Smooth muscle cell (in vitro differentiated cells): ENCODE results near the gene TSC22D2. TPM values are rescaled to one million over a fixed set of nuclear protein-coding genes. Genes with fewer than 3 reads are reported as not detected.

ENCODE experiments used
- DNase-seq: peaks from one replicate; lab custom pipeline; 2025; ENCODE audit not compliant: unreplicated experiment; lab: John Stamatoyannopoulos, UW
- H2AFZ ChIP-seq: fragments of 200-600 bp; sonication (generic); 2 replicates; pipeline ENCODE4 v1.6.0; 2016; ENCODE audit warnings: antibody characterized with exemption, low read depth, mild to moderate bottlenecking
- H3F3A ChIP-seq: fragments of 200-600 bp; sonication (generic); 2 replicates; pipeline ENCODE4 v1.6.0; 2017; ENCODE audit warnings: antibody characterized with exemption, low read depth
- H3K27ac ChIP-seq: fragments of 200-600 bp; sonication (generic); 2 replicates; pipeline ENCODE4 v1.5.1; 2016; ENCODE audit warnings: low read depth, mild to moderate bottlenecking
- H3K27me3 ChIP-seq: fragments of 200-600 bp; sonication (generic); 2 replicates; pipeline ENCODE4 v1.6.1; 2016; ENCODE audit warnings: low read depth, mild to moderate bottlenecking
- H3K36me3 ChIP-seq: fragments of 200-600 bp; sonication (generic); 2 replicates; pipeline ENCODE4 v1.5.1; 2016; ENCODE audit warnings: low read depth
- H3K4me1 ChIP-seq: fragments of 200-600 bp; sonication (generic); 2 replicates; pipeline ENCODE4 v1.5.1; 2016; ENCODE audit warnings: low read depth
- H3K4me2 ChIP-seq: fragments of 200-600 bp; sonication (generic); 2 replicates; pipeline ENCODE4 v1.6.0; 2016; ENCODE audit warnings: mild to moderate bottlenecking
- H3K4me3 ChIP-seq: fragments of 200-600 bp; sonication (generic); 2 replicates; pipeline ENCODE4 v1.5.1; 2016; ENCODE audit warnings: mild to moderate bottlenecking
- H3K79me2 ChIP-seq: fragments of 200-600 bp; sonication (generic); 2 replicates; pipeline ENCODE4 v1.6.0; 2016; ENCODE audit warnings: low read depth, mild to moderate bottlenecking
- H3K9ac ChIP-seq: fragments of 200-600 bp; sonication (generic); 2 replicates; pipeline ENCODE4 v1.6.0; 2016; ENCODE audit warnings: low read depth
- H3K9me3 ChIP-seq: fragments of 200-600 bp; sonication (generic); replicated peaks from 2 replicates; pipeline ENCODE4 v1.5.1; 2016; ENCODE audit warnings: low read depth
- H4K20me1 ChIP-seq: fragments of 200-600 bp; sonication (generic); 2 replicates; pipeline ENCODE4 v1.6.0; 2016; ENCODE audit warnings: low read depth
- CTCF ChIP-seq: fragments of 200-600 bp; sonication (generic); IDR thresholded peaks from 2 replicates; pipeline ENCODE4 v1.5.1; 2017; ENCODE audit warnings: borderline replicate concordance, mild to moderate bottlenecking, antibody characterized with exemption; ENCODE audit not compliant: insufficient read depth, poor library complexity, severe bottlenecking
- WGBS: methylation state at CpG from one replicate; pipeline ENCODE4 v1.1.7; 2016; ENCODE audit warnings: low lambda C conversion rate; 5-methylcytosine and 5-hydroxymethylcytosine counted together
- polyA plus RNA-seq: library from polyadenylated mRNA; unstranded; fragments of >200 nt; fragmentation: Nextera tagmentation; extraction: Ambion mirVana; gene quantifications from 2 replicates; pipeline ENCODE4 v1.2.1, GENCODE V29; 2016
- total RNA-seq: library from RNA; depleted of rRNA; stranded (reverse); fragments of >200 nt; gene quantifications from 2 replicates; pipeline ENCODE4 v1.2.3, GENCODE V29; 2014

The TSC22D2 gene
- total and polyA plus RNA-seq, 2 experiments from 2014 or later, result 31.7 to 37.0 TPM

- Histone ChIP-seq H3K9me3 (no peaks in the 10 kb centered on the region), H3K4me2 (no peak overlapping the region), H3K9ac (no peak overlapping the region), H3K36me3 (peaks cover 3% of the 10 kb centered on the region), H3K4me3 (no peak overlapping the region), H3K4me1 (no peaks in the 10 kb centered on the region), H3K27ac (no peak overlapping the region), H3K79me2 (no peaks in the 10 kb centered on the region), H3F3A (no peaks in the 10 kb centered on the region), H2AFZ (no peak overlapping the region), H4K20me1 (no peaks in the 10 kb centered on the region), H3K27me3 (no peaks in the 10 kb centered on the region)
- WGBS, result 94% methylated on average over 2 of the region's 2 CpGs
- TF ChIP-seq CTCF, result no peak
- no peak for DNase-seq
Observed at GRCh38 chr3:150488867-150489266, 80.8 kb downstream of the TSC22D2 start.

GRCh38 chr3:150490277-150490986 lies 82.3 kb downstream of the TSC22D2 start:
- H4K20me1 ChIP-seq, result no peaks in the 10 kb centered on the region
- no peak for DNase-seq
- no peak overlapping the region for H3K9ac ChIP-seq
- no peak overlapping the region for H2AFZ ChIP-seq
- H3K36me3 ChIP-seq, result peaks cover 3% of the 10 kb centered on the region
- no peak overlapping the region for H3K27ac ChIP-seq
- H3K27me3 ChIP-seq, result no peaks in the 10 kb centered on the region
- 93% methylated on average over 2 of the region's 2 CpGs for WGBS
- no peaks in the 10 kb centered on the region for H3K9me3 ChIP-seq
- H3K4me2 ChIP-seq, result no peak overlapping the region
- peaks cover 5% of the 10 kb centered on the region for H3K4me1 ChIP-seq
- no peaks in the 10 kb centered on the region for H3F3A ChIP-seq
- H3K79me2 ChIP-seq, result no peaks in the 10 kb centered on the region
- TF ChIP-seq CTCF, result no peak
- no peak overlapping the region for H3K4me3 ChIP-seq

- H3K36me3 ChIP-seq, result no peaks in the 10 kb centered on the region
- H3K4me2 ChIP-seq, result no peak overlapping the region
- H3K9me3 ChIP-seq, result no peaks in the 10 kb centered on the region
- H3K27me3 ChIP-seq, result no peaks in the 10 kb centered on the region
- H3K4me3 ChIP-seq, result no peak overlapping the region
- H3K27ac ChIP-seq, result no peak overlapping the region
- no peaks in the 10 kb centered on the region for H3K79me2 ChIP-seq
- no peak overlapping the region for H3K9ac ChIP-seq
- H4K20me1 ChIP-seq, result no peaks in the 10 kb centered on the region
- no peaks in the 10 kb centered on the region for H3F3A ChIP-seq
- H3K4me1 ChIP-seq, result peaks cover 6% of the 10 kb centered on the region
- whole genome bisulfite sequencing, result 97% methylated on average over 5 of the region's 5 CpGs
- TF ChIP-seq CTCF, result no peak
- no peak overlapping the region for H2AFZ ChIP-seq
- DNase-seq, result no peak
Observed at GRCh38 chr3:150494411-150494977, 86.4 kb downstream of the TSC22D2 start.

- Histone ChIP-seq H2AFZ (peak overlapping the region; percentile 35), H3K4me1 (peaks cover 6% of the 10 kb centered on the region), H3K27me3 (no peaks in the 10 kb centered on the region), H3K9me3 (no peaks in the 10 kb centered on the region), H4K20me1 (no peaks in the 10 kb centered on the region), H3F3A (no peaks in the 10 kb centered on the region), H3K9ac (no peak overlapping the region), H3K27ac (no peak overlapping the region), H3K79me2 (no peaks in the 10 kb centered on the region), H3K36me3 (no peaks in the 10 kb centered on the region), H3K4me2 (peak overlapping the region; percentile 56), H3K4me3 (no peak overlapping the region)
- no peak for TF ChIP-seq CTCF
- 81% methylated on average over 1 of the region's 1 CpG for WGBS
- DNase-seq, result no peak
Observed at GRCh38 chr3:150495149-150495548, 87.1 kb downstream of the TSC22D2 start.
